ENCODE measurements around the gene CCR5AS.
A peak's percentile ranks its signal among the peaks of the same experiment; 100 is the strongest.
"Not testable (repeated sequence)": the region's sequence is repeated elsewhere in the genome, so short reads cannot be mapped to it uniquely, and the experiment has no call there.

The CCR5AS gene

DNA sequence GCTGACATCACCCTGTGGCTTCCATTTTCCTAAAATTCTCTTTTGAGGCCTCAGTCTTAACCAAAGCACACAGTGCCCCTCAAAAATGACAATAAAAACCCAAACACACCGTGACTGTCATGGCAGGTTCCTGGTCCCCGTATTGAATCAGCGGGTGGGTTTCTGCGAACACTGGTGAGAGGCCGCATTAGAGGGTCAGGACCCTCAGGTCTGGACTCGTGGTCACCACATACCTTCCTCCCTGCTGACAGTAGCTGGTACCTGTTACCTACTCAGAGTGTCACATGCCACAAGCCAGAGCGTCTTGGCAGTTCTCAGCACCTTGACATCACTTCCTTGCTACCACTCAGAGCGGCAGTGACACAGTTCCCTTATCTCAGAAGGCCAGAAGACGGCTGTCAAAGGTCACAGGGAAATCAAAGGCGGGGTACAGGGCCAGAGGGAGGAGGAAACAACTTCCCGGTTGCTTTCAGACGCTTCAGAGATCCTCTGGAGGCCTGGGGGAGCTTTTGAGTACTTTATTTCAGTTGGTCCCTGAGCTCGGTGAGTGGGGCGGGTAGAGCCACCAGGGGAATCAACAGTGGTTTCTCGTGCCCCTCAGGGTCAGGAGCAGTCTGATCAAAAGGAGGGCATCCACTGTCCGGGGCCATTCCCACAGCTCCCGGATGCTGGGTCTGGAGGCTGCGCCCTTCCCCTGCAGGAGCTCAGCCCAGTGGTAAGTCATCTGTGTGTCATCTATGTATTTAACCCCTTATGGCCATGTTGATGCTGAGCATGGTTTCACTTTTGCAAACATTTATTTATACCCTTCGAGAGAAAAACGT, at the start of gene CCR5AS, which contains the start of gene CCRL2:
CCR5AS (minus strand) TSS at position 279 of the 824 bp plus-strand sequence.
CCRL2 (plus strand) TSS at position 472 of the 824 bp plus-strand sequence. CDS start 821 bp downstream, outside the sequence.
- DNase-seq: peak; percentile 7

GRCh38 chr3:46456118-46456517, 49.3 kb upstream of the CCR5AS start:
- DNase-seq: no peak

DNA sequence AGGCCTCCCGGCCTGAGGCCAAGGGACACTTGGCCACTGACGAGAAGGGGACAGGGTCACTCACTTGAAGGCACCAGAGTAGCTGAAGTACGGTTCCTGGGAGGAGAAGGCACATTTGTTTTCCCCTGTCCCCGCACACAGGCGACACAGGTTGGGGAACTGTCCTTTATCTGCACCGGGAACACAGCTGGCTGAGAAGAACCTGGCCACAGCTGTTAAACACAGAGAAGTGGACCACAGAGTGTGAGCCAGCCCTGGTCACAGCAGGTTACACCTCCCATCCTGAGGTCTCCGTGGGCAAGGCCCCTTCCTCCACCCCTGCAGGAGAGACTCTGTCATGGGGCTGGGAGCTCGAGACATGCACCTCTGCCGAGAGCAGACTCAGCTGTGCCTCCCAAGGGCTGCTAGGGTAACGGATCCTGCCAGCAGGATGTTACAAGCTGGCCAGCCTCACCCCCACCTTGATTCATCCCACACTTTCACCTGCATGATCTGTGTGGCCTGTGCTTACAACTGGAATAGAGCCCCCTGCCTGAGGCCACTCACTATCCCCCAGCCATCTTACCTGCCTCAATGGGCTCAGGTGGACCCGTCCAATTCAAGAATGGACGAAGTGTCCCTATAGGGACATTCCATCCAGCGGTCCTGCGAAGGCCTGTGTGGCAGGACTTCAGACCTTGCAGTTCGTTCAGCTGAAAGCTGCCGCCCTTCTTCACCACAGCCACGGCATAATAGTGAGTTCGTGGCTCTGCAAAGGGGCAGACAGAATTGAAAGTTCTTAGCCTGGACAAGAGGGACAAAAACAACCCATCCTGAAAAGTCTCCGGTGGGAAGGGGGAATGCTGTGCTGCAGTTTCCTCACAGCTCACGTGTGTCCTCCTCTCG, 48.6 kb upstream of the CCR5AS start:
- no peak for DNase-seq

- DNase-seq: no peak
These were observed 47.7 kb upstream of the CCR5AS start for GRCh38 chr3:46454606-46455005.

GRCh38 chr3:46454209-46454595, 47.3 kb upstream of the CCR5AS start:
- no peak for DNase-seq

- no peak for DNase-seq
These were observed 46.8 kb upstream of the CCR5AS start for GRCh38 chr3:46453526-46454208.

- no peak for DNase-seq
These were observed 43.1 kb upstream of the CCR5AS start for GRCh38 chr3:46449755-46450552.

- no peak for DNase-seq
These were observed 41.9 kb upstream of the CCR5AS start for GRCh38 chr3:46448721-46449120.

DNA sequence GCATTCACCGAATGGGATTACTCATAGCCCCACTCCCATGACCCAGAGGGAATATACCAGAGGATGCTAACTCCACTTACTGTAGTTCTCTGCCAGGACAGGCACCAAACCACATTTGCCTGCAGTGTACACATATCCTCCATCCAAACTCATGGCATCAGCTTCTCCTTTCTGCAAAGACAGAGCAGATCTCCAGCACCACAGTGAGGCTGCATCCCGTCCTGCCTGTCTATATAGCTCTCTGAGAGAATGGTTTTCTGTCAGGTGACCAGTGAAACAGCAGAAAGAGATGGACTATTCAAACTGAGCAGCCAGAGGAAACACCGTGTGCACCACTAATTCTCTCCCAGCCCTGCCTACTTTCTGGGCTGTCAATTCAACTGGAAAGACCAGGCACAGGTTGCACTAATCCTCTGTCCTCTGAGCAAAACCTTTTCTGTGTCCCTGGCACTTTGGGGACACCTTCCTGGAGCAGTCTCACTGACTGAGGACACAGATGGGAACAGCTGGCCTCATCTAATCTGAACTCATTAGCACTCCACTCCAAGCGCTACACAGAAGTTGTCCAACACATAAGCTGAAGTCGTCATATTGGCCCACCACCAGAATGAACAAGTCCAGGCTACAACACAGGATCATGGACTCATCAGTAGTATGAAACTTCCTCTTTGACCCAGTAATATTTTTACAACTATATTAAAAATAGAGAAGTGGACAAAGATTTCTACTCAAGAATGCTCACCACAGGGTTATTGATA, 40.5 kb upstream of the CCR5AS start:
- no peak for DNase-seq

DNA sequence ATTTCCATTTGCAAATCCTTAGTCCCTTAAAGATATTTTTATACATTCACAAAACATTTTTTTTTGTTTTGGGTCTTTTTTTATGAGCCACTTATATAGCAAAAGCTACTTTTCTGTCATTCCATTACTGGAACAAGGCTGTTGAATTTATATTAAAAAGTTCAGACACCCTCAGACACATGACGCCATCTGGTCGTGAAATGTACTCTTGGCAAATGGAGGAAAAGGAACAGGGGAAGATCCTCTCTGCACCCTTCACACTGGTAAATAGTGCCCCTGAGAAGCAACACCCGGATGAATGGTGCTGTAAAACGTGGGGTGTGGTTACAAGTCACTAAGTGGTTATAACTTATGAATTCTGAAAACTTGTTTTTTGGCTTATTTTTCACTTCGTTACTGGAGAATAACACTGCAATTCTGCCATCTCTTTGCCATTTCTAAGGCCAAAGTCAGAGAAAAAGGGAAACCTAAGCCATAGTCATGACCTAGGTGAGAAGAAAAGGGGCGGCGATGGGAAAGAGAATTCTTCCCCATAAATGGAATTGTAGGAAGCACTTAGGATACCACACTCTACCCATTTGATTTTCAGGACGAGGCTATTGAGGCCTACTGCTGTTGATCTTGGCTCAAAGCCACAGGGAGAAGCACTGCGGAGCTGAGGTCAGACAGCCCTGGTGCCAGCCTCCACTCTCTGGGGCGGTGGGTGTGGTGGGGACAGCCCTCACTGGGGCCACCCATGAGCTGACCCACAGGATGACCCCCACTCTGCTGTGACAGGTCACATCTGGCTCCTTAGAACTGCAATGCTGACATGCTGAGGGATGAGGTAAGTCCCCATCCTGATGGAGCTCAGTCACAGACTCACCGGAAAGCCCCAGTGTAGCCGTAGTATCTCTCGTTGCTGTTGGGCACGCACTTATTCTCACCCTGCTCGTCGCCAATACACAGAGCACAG, 36.0 kb upstream of the CCR5AS start:
- no peak for DNase-seq

GRCh38 chr3:46440531-46441294, 33.8 kb upstream of the CCR5AS start:
- DNase-seq: no peak

DNA sequence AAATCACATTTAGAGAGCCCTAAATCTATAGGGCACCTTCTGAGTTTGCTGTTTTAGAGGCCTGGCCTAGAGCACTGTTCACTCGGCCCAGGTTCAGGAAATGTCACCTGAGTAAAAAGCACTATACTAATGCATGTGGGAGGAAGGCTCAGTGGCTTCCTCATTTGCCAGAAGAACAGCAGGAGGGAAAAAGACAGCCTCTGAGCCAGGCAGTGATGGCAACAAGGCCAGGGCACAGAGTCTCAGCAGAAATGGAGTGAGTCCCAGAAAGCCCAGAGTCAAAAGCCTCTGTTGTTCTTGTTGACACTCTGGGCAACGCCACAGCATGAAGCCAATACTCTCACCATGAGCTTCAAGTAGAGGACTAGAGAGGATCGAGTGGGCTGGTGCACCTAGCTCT, 32.0 kb upstream of the CCR5AS start:
- no peak for DNase-seq

- DNase-seq: no peak
These were observed 28.3 kb upstream of the CCR5AS start for GRCh38 chr3:46435081-46435726.

GRCh38 chr3:46433841-46434240, 27.0 kb upstream of the CCR5AS start:
- no peak for DNase-seq

DNA sequence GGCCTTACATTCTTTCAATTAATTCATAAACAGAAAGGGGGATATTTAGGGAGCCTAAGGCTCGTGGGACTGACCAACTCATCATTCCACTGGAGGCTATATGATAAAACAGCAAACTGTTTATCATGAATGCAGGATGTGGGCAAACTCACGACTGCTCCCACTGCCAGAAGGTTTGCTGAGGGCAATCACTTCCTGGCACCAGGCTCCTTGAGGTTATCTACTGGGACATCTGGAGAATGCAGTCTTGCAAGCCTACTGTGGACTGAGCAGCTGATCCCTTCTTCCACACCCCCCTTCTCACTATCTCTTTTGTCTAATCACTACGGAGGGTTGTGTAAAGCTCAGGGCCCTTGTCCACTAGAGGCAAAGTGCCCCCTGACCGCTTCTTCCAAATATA, 26.3 kb upstream of the CCR5AS start:
- DNase-seq: not testable (repeated sequence)

DNA sequence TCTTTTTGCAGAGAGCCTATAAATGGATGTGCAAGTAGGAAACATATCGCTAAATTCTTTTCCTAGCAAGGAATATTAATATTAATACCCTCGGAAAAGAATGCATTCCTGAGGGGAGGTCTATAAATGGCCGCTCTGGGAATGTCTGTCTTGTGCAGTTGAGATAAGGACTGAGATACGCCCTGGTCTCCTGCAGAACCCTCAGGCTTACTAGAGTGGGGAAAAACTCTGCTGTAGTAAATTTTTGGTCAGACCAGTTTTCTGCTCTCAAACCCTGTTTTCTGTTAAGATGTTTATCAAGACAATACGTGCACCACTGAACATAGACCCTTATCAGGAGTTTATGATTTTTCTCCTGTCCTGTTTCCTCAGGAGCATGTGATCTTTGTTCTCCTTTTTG, 25.0 kb upstream of the CCR5AS start:
- DNase-seq: not testable (repeated sequence)

DNA sequence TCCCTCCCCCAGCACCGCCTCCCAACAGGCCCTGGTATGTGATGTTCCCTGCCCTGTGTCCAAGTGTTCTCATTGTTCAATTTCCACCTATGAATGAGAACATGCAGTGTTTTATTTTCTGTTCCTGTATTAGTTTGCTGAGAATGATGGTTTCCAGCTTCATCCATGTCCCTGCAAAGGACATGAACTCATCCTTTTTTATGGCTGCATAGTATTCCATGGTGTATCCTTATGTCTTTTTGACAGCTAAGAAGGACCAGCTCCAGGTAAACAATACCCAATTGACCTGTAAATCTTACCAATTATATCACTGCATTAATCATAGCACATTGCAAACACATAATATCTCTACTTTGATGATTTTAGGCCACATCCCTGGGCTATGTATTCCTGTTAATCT, 24.0 kb upstream of the CCR5AS start:
- DNase-seq: not testable (repeated sequence)

GRCh38 chr3:46429671-46430070, 22.8 kb upstream of the CCR5AS start:
- no peak for DNase-seq

DNA sequence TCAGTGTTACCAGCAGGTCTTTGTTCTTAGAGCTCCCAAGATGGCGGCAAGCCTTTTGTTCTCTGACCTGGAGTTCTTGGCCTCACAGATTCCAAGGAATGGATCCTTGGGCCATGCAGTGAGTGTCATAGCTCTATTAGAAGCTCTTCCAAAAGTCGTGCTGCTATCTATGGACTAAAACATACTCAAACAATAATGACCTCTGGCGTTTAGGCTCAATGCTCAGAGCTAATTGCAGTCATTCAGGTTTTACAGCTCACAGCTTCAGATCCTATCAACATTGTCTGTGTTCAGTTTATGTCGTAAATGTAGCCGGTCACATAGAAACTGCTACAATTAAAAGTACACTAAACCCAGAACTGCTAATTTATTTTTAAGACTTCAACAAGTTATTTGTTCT, 22.4 kb upstream of the CCR5AS start:
- no peak for DNase-seq

Data from retina (tissue), 1 donor.